PC-9 (cell line): ENCODE measurements around the gene B3GNT3.

ENCODE experiments used
- CTCF ChIP-seq: fragments of 200-600 bp; sonication (generic); conservative IDR thresholded peaks from 2 replicates; pipeline ENCODE4 v1.6.1; 2017; ENCODE audit warnings: mixed run types, antibody characterized with exemption, mild to moderate bottlenecking, moderate library complexity
- EZH2 ChIP-seq: fragments of 200-600 bp; sonication (generic); IDR thresholded peaks from 2 replicates; pipeline ENCODE4 v1.8.0; 2017; ENCODE audit warnings: antibody characterized with exemption, low read depth

- no peak for TF ChIP-seq CTCF
- no peak for TF ChIP-seq EZH2
These were observed 16.5 kb upstream of the B3GNT3 start for GRCh38 chr19:17778251-17778967.
